ENCODE results near the gene ZNF536. TPM values are rescaled to one million over a fixed set of nuclear protein-coding genes. Genes with fewer than 3 reads are reported as not detected.

Gene ZNF536
- total and polyA plus RNA-seq, 4 donors, result 0.50 to 1.2 (median 0.62) TPM; not detected in 1

GRCh38 chr19:30376826-30377425 lies 4.7 kb downstream of the ZNF536 start:
- Histone ChIP-seq H3K4me3 (ENCODE audit: low read length in 2 of 2) (no peak overlapping the region), H3K4me1 (ENCODE audit: control insufficient read depth in 1 of 2, insufficient read depth in 2 of 2, low read length in 2 of 2) (no peaks in the 10 kb centered on the region), H3K36me3 (ENCODE audit: control insufficient read depth in 1 of 2, insufficient read depth in 2 of 2, low read length in 1 of 2) (no peaks in the 10 kb centered on the region), H3K9me3 (ENCODE audit: control insufficient read depth, low read length) (no peaks in the 10 kb centered on the region), H3K27ac (ENCODE audit: low read depth in 1 of 2, low read length in 2 of 2) (no peak overlapping the region), H3K27me3 (ENCODE audit: control insufficient read depth in 1 of 2, insufficient read depth in 2 of 2, low read length in 1 of 2) (no peaks in the 10 kb centered on the region)
- intact Hi-C loops (cut with DNase I), result no loop called here
- WGBS, 2 donors, result 91 to 92% methylated on average over 15 of the region's 15 CpGs
- DNase-seq, result no peak
- no peak for ATAC-seq (ENCODE audit: low FRiP score)

GRCh38 chr19:30378701-30379100 lies 6.5 kb downstream of the ZNF536 start:
- H3K27me3 ChIP-seq (ENCODE audit: control insufficient read depth in 1 of 2, insufficient read depth in 2 of 2, low read length in 1 of 2), result no peaks in the 10 kb centered on the region
- no peaks in the 10 kb centered on the region for H3K4me1 ChIP-seq (ENCODE audit: control insufficient read depth in 1 of 2, insufficient read depth in 2 of 2, low read length in 2 of 2)
- ATAC-seq (ENCODE audit: low FRiP score), result no peak
- intact Hi-C loops (cut with DNase I), result no loop called here
- no peak for DNase-seq
- H3K4me3 ChIP-seq (ENCODE audit: low read length in 2 of 2), result no peak overlapping the region
- WGBS, 2 donors, result 73 to 75% methylated on average over 4 of the region's 4 CpGs
- no peak overlapping the region for H3K27ac ChIP-seq (ENCODE audit: low read depth in 1 of 2, low read length in 2 of 2)
- no peaks in the 10 kb centered on the region for H3K9me3 ChIP-seq (ENCODE audit: control insufficient read depth, low read length)
- no peaks in the 10 kb centered on the region for H3K36me3 ChIP-seq (ENCODE audit: control insufficient read depth in 1 of 2, insufficient read depth in 2 of 2, low read length in 1 of 2)

DNA sequence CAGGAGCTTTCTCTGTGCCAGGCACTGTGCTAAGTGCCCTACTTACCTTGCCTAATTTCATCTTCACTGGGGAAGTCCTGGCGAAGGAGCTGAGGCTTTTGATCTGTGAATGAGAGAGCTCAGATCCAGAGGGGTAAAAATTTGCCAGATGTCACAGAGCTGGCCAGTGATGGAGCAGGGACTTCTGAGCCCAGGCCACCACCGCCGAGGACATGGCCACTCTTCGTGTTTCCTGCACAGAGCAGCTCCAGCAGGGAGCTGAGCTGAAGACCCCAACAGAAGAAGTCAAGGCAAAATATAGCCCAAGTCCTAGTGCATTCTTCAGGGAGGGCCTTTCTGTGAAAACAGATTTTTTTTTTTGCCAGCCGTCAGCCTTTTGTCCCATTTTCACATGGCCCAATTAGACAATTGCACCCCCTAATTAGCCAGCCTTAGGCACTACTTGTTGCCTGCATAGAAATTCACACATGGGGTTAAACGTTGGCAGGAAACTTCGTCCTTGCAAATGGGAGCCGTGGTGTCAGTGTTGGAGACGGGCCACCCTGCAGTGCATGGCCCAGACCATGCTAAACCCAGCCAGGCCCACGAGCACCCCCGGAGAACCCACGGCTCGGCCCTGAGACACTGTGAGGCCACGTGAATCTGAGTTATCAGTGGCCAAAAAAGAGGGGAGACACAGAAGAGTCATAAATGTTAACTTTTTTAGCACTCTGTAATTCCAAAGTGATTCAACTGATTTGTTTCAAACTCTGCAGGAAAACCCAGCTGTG lies 7.8 kb downstream of the ZNF536 start:
- Histone ChIP-seq H3K27me3 (ENCODE audit: control insufficient read depth in 1 of 2, insufficient read depth in 2 of 2, low read length in 1 of 2) (no peaks in the 10 kb centered on the region), H3K4me1 (ENCODE audit: control insufficient read depth in 1 of 2, insufficient read depth in 2 of 2, low read length in 2 of 2) (no peaks in the 10 kb centered on the region)
- WGBS, 2 donors, result 47 to 49% methylated on average over 14 of the region's 14 CpGs

DNA sequence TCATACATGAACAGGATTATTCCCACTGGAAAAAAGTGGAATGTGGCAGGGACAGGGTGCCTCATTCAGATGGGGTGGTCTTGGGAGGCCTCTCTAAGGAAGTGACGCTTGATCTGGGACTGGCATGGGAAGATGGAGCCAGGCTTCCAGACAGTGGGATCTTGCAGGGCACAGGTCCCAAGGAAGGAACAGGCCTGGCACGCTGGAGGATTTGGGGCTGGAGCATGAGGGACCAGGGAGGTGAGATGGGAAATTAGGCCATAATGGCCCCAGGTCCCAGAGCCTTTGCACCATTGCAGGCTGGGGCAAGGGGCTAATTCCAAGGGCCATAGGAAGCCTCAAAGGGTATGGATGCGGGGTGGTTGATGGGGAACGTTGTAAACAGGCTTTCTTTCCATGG lies 9.2 kb downstream of the ZNF536 start:
- intact Hi-C loops (cut with DNase I), result no loop called here
- no peak for DNase-seq
- 60 to 76% methylated on average over 4 of the region's 4 CpGs for WGBS, 2 donors
- Histone ChIP-seq H3K4me1 (ENCODE audit: control insufficient read depth in 1 of 2, insufficient read depth in 2 of 2, low read length in 2 of 2) (no peaks in the 10 kb centered on the region), H3K27ac (ENCODE audit: low read depth in 1 of 2, low read length in 2 of 2) (no peak overlapping the region), H3K27me3 (ENCODE audit: control insufficient read depth in 1 of 2, insufficient read depth in 2 of 2, low read length in 1 of 2) (no peaks in the 10 kb centered on the region), H3K36me3 (ENCODE audit: control insufficient read depth in 1 of 2, insufficient read depth in 2 of 2, low read length in 1 of 2) (no peaks in the 10 kb centered on the region), H3K4me3 (ENCODE audit: low read length in 2 of 2) (no peak overlapping the region), H3K9me3 (ENCODE audit: control insufficient read depth, low read length) (no peaks in the 10 kb centered on the region)
- no peak for ATAC-seq (ENCODE audit: low FRiP score)

More for the DNA sequence above, 7.8 kb downstream of the ZNF536 start:
- H3K9me3 ChIP-seq (ENCODE audit: control insufficient read depth, low read length), result no peaks in the 10 kb centered on the region
- no peak overlapping the region for H3K27ac ChIP-seq (ENCODE audit: low read depth in 1 of 2, low read length in 2 of 2)
- H3K36me3 ChIP-seq (ENCODE audit: control insufficient read depth in 1 of 2, insufficient read depth in 2 of 2, low read length in 1 of 2), result no peaks in the 10 kb centered on the region
- no peak for ATAC-seq (ENCODE audit: low FRiP score)
- no peak for DNase-seq
- H3K4me3 ChIP-seq (ENCODE audit: low read length in 2 of 2), result no peak overlapping the region
- intact Hi-C loops (cut with DNase I), result no loop called here

DNA sequence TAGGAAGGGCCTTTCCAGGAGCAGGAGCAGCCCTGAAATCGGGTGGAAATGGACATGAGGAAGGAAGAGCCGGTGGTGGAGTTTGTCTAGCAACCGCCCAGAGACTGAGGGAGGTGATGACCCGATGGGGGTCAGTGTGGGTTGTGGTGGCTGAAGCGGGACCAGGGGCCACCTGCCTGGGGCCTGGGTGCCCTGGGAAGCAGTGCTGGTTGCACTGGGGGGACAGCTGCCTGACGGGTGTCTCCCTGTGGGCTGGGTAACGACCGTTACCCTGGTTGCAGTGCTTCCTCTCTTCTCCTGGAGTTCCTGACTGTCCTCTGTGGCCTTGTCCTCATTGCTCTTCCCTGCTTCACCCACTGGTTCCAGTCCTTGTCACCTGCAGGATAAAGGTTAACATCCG lies 13.0 kb downstream of the ZNF536 start:
- H3K9me3 ChIP-seq (ENCODE audit: control insufficient read depth, low read length), result no peaks in the 10 kb centered on the region
- no peak for DNase-seq
- H3K4me1 ChIP-seq (ENCODE audit: control insufficient read depth in 1 of 2, insufficient read depth in 2 of 2, low read length in 2 of 2), result no peaks in the 10 kb centered on the region
- H3K27me3 ChIP-seq (ENCODE audit: control insufficient read depth in 1 of 2, insufficient read depth in 2 of 2, low read length in 1 of 2), result no peaks in the 10 kb centered on the region
- WGBS, 2 donors, result 80 to 85% methylated on average over 8 to 9 of the region's 9 CpGs
- no peaks in the 10 kb centered on the region for H3K36me3 ChIP-seq (ENCODE audit: control insufficient read depth in 1 of 2, insufficient read depth in 2 of 2, low read length in 1 of 2)
- ATAC-seq (ENCODE audit: low FRiP score), result no peak
- no peak overlapping the region for H3K4me3 ChIP-seq (ENCODE audit: low read length in 2 of 2)
- no peak overlapping the region for H3K27ac ChIP-seq (ENCODE audit: low read depth in 1 of 2, low read length in 2 of 2)
- intact Hi-C loops (cut with DNase I), result no loop called here

GRCh38 chr19:30385666-30386065 lies 13.5 kb downstream of the ZNF536 start:
- Histone ChIP-seq H3K27me3 (ENCODE audit: control insufficient read depth in 1 of 2, insufficient read depth in 2 of 2, low read length in 1 of 2) (no peaks in the 10 kb centered on the region), H3K9me3 (ENCODE audit: control insufficient read depth, low read length) (no peaks in the 10 kb centered on the region), H3K4me3 (ENCODE audit: low read length in 2 of 2) (no peak overlapping the region), H3K4me1 (ENCODE audit: control insufficient read depth in 1 of 2, insufficient read depth in 2 of 2, low read length in 2 of 2) (no peaks in the 10 kb centered on the region), H3K27ac (ENCODE audit: low read depth in 1 of 2, low read length in 2 of 2) (no peak overlapping the region), H3K36me3 (ENCODE audit: control insufficient read depth in 1 of 2, insufficient read depth in 2 of 2, low read length in 1 of 2) (no peaks in the 10 kb centered on the region)
- 81 to 84% methylated on average over 5 of the region's 5 CpGs for WGBS, 2 donors
- DNase-seq (no peak), ATAC-seq (ENCODE audit: low FRiP score) (no peak)
- intact Hi-C loops (cut with DNase I), result no loop called here

GRCh38 chr19:30386551-30387143 lies 14.5 kb downstream of the ZNF536 start:
- ATAC-seq (ENCODE audit: low FRiP score) (no peak), DNase-seq (no peak)
- Histone ChIP-seq H3K4me3 (ENCODE audit: low read length in 2 of 2) (no peak overlapping the region), H3K27ac (ENCODE audit: low read depth in 1 of 2, low read length in 2 of 2) (no peak overlapping the region), H3K36me3 (ENCODE audit: control insufficient read depth in 1 of 2, insufficient read depth in 2 of 2, low read length in 1 of 2) (no peaks in the 10 kb centered on the region), H3K4me1 (ENCODE audit: control insufficient read depth in 1 of 2, insufficient read depth in 2 of 2, low read length in 2 of 2) (no peaks in the 10 kb centered on the region), H3K9me3 (ENCODE audit: control insufficient read depth, low read length) (no peaks in the 10 kb centered on the region), H3K27me3 (ENCODE audit: control insufficient read depth in 1 of 2, insufficient read depth in 2 of 2, low read length in 1 of 2) (no peaks in the 10 kb centered on the region)
- whole genome bisulfite sequencing, 2 donors, result 70 to 71% methylated on average over 13 of the region's 13 CpGs
- intact Hi-C loops (cut with DNase I), result no loop called here

- no peak for ATAC-seq (ENCODE audit: low FRiP score)
- Histone ChIP-seq H3K27ac (ENCODE audit: low read depth in 1 of 2, low read length in 2 of 2) (no peak overlapping the region), H3K4me3 (ENCODE audit: low read length in 2 of 2) (no peak overlapping the region), H3K27me3 (ENCODE audit: control insufficient read depth in 1 of 2, insufficient read depth in 2 of 2, low read length in 1 of 2) (no peaks in the 10 kb centered on the region), H3K36me3 (ENCODE audit: control insufficient read depth in 1 of 2, insufficient read depth in 2 of 2, low read length in 1 of 2) (no peaks in the 10 kb centered on the region), H3K9me3 (ENCODE audit: control insufficient read depth, low read length) (no peaks in the 10 kb centered on the region), H3K4me1 (ENCODE audit: control insufficient read depth in 1 of 2, insufficient read depth in 2 of 2, low read length in 2 of 2) (no peaks in the 10 kb centered on the region)
- intact Hi-C loops (cut with DNase I), result no loop called here
- DNase-seq, result no peak
- 34 to 41% methylated on average over 12 of the region's 12 CpGs for WGBS, 2 donors
These were observed 15.3 kb downstream of the ZNF536 start for GRCh38 chr19:30387311-30388115.

Data from aorta (tissue), 5 donors.